HG03575 (cell line): ENCODE data around the gene RBM45.
A peak's percentile ranks its signal among the peaks of the same experiment; 100 is the strongest.
"Not testable (repeated sequence)": the region's sequence is repeated elsewhere in the genome, so short reads cannot be mapped to it uniquely, and the experiment has no call there.

Source experiments
- ATAC-seq: cut with Tn5 transposase; IDR thresholded peaks from one replicate; pipeline ENCODE4 v1.9.1; 2021; ENCODE audit not compliant: unreplicated experiment, insufficient number of reproducible peaks, low FRiP score; ENCODE audit errors: extremely low read depth

Gene RBM45

GRCh38 chr2:178112202-178113152, at the start of gene RBM45:
Gene RBM45 (plus strand): TSS chr2:178112437. CDS start chr2:178112547, 110 bp downstream.
- ATAC-seq = peak; percentile 69

GRCh38 chr2:178066324-178066723, 45.9 kb upstream of the RBM45 start:
- ATAC-seq = no peak

GRCh38 chr2:178066890-178067669, 45.2 kb upstream of the RBM45 start:
- no peak for ATAC-seq

- ATAC-seq = no peak
Observed at GRCh38 chr2:178068823-178069454, 43.3 kb upstream of the RBM45 start.

- no peak for ATAC-seq
Observed at GRCh38 chr2:178069551-178069950, 42.7 kb upstream of the RBM45 start.

- no peak for ATAC-seq
Observed at GRCh38 chr2:178070824-178071223, 41.4 kb upstream of the RBM45 start.

GRCh38 chr2:178072000-178072382, 40.2 kb upstream of the RBM45 start:
- no peak for ATAC-seq

GRCh38 chr2:178072383-178073301, 39.6 kb upstream of the RBM45 start, which contains the start of gene PDE11A:
Gene PDE11A (minus strand): TSS chr2:178072777. CDS start chr2:178072437, 340 bp downstream.
- no peak for ATAC-seq

GRCh38 chr2:178074123-178075005, 37.9 kb upstream of the RBM45 start:
- no peak for ATAC-seq

- ATAC-seq = no peak
Observed at GRCh38 chr2:178075006-178075326, 37.3 kb upstream of the RBM45 start.

GRCh38 chr2:178076130-178076529, 36.1 kb upstream of the RBM45 start:
- ATAC-seq = no peak

GRCh38 chr2:178079279-178079678, 33.0 kb upstream of the RBM45 start:
- not testable (repeated sequence) for ATAC-seq

- ATAC-seq = no peak
Observed at GRCh38 chr2:178082408-178083045, 29.7 kb upstream of the RBM45 start.

- no peak for ATAC-seq
Observed at GRCh38 chr2:178084273-178084672, 28.0 kb upstream of the RBM45 start.

GRCh38 chr2:178088774-178089270, 23.4 kb upstream of the RBM45 start:
- ATAC-seq = no peak

GRCh38 chr2:178093471-178093870, 18.8 kb upstream of the RBM45 start:
- no peak for ATAC-seq
